Measurements from ENCODE around the gene PRUNE1. TPM values are rescaled to one million over a fixed set of nuclear protein-coding genes. Genes with fewer than 3 reads are reported as not detected.

PRUNE1 gene
- total and polyA plus RNA-seq, 11 donors: 15.1 to 65.3 (median 39.8) TPM

GRCh38 chr1:150981805-150982712, 26.2 kb upstream of the PRUNE1 start, which contains the start of gene ANXA9:
Gene ANXA9 (plus strand): TSS chr1:150982292. CDS start chr1:150983106, 814 bp downstream.
- Histone ChIP-seq H3K27me3 (no peaks in the 10 kb centered on the region), H3K4me3 (no peak within 1 kb of the TSS), H3K4me1 (peaks cover 0 to 29% (median 7%) of the 10 kb centered on the region in 12 donors), H3K36me3 (no peaks in the 10 kb centered on the region), H3K27ac (no peak within 1 kb of the TSS), H3K9me3 (no peaks in the 10 kb centered on the region)
- intact Hi-C loops (cut with DNase I): loop anchor here in 1 of 10 donors (2.0 kb wide), 1 partner anchor 15 kb away; no protein-coding TSS in a partner anchor
- WGBS, 4 donors: 63 to 77% (median 72%) methylated on average over 10 to 12 of the region's 12 CpGs
- no peak for ATAC-seq
- no peak for DNase-seq
- TF ChIP-seq CTCF (IDR thresholded peaks at IDR 0.05) (no peak), POLR2A (IDR thresholded peaks at IDR 0.05) (no peak)

GRCh38 chr1:150985179-150985825, 22.9 kb upstream of the PRUNE1 start:
- intact Hi-C loops (cut with DNase I): no loop called here
- ATAC-seq (no peak), DNase-seq (no peak)

GRCh38 chr1:150987924-150988323, 20.3 kb upstream of the PRUNE1 start:
- no peak overlapping the region for H3K4me3 ChIP-seq
- DNase-seq (no peak), ATAC-seq (no peak)
- no peaks in the 10 kb centered on the region for H3K27me3 ChIP-seq
- no peak overlapping the region for H3K27ac ChIP-seq
- WGBS, 4 donors: 83 to 95% (median 88%) methylated on average over 7 of the region's 7 CpGs
- TF ChIP-seq CTCF (IDR thresholded peaks at IDR 0.05) (no peak), POLR2A (IDR thresholded peaks at IDR 0.05) (no peak)
- no peaks in the 10 kb centered on the region for H3K36me3 ChIP-seq
- H3K4me1 ChIP-seq: no peaks in the 10 kb centered on the region
- no peaks in the 10 kb centered on the region for H3K9me3 ChIP-seq
- intact Hi-C loops (cut with DNase I): loop anchor here in 1 of 10 donors (2.0 kb wide), 1 partner anchor 21 kb away; no protein-coding TSS in a partner anchor

More at GRCh38 chr1:150985179-150985825, 22.9 kb upstream of the PRUNE1 start:
- no peaks in the 10 kb centered on the region for H3K4me1 ChIP-seq
- no peak overlapping the region for H3K27ac ChIP-seq
- H3K9me3 ChIP-seq: no peaks in the 10 kb centered on the region
- no peaks in the 10 kb centered on the region for H3K27me3 ChIP-seq
- 92 to 100% (median 97%) methylated on average over 2 of the region's 2 CpGs for WGBS, 4 donors
- no peak overlapping the region for H3K4me3 ChIP-seq
- no peak for TF ChIP-seq CTCF (IDR thresholded peaks at IDR 0.05)
- no peak for TF ChIP-seq POLR2A (IDR thresholded peaks at IDR 0.05)
- H3K36me3 ChIP-seq: no peaks in the 10 kb centered on the region

- peaks cover 0 to 17% (median 11%) of the 10 kb centered on the region in 9 donors for H3K36me3 ChIP-seq
- intact Hi-C loops (cut with DNase I): no loop called here
Observed at GRCh38 chr1:150992626-150993025, 15.6 kb upstream of the PRUNE1 start.

More at GRCh38 chr1:150992626-150993025, 15.6 kb upstream of the PRUNE1 start:
- Histone ChIP-seq H3K27ac (no peak overlapping the region), H3K9me3 (no peaks in the 10 kb centered on the region), H3K4me1 (peaks cover 0 to 14% (median 8%) of the 10 kb centered on the region in 12 donors), H3K4me3 (no peak overlapping the region), H3K27me3 (no peaks in the 10 kb centered on the region)
- ATAC-seq: no peak
- TF ChIP-seq CTCF (IDR thresholded peaks at IDR 0.05) (no peak), POLR2A (IDR thresholded peaks at IDR 0.05) (no peak)
- no peak for DNase-seq
- WGBS, 4 donors: 64 to 75% (median 72%) methylated on average over 4 of the region's 4 CpGs
